ENCODE results near the gene TRIM52. TPM values are rescaled to one million over a fixed set of nuclear protein-coding genes. Genes with fewer than 3 reads are reported as not detected.

TRIM52 gene
- total and polyA plus RNA-seq, 2 of the 13 experiments (the other 11 are each of a cell fraction or from before 2014, with no cell fraction given): 7.2 to 11.6 TPM

GRCh38 chr5:181260720-181261319, at the start of gene TRIM52 (continued):
- TF ChIP-seq ZHX1 (CRISPR knock-in tag; IDR thresholded peaks at IDR 0.05; ENCODE audit: low read depth) (peak; percentile 64), POGK (CRISPR knock-in tag; conservative IDR thresholded peaks at IDR 0.05) (peak; percentile 60; the same call in 1 of the 2 replicates), ZBTB3 (CRISPR knock-in tag; IDR thresholded peaks at IDR 0.05; ENCODE audit: borderline replicate concordance, low read depth) (0 out of 2 replicates have a peak, but pooled peaks have one; percentile 56), HNF1B (CRISPR knock-in tag; IDR thresholded peaks at IDR 0.05) (peak; percentile 80), ZNF713 (CRISPR knock-in tag; IDR thresholded peaks at IDR 0.05) (no peak), ZFP36L2 (CRISPR knock-in tag; IDR thresholded peaks at IDR 0.05) (no peak; the same call in 1 of the 2 replicates), DDIT3 (CRISPR knock-in tag; IDR thresholded peaks at IDR 0.05) (no peak), THYN1 (CRISPR knock-in tag; IDR thresholded peaks at IDR 0.05; ENCODE audit: borderline replicate concordance, low read depth) (no peak), ZNF317 (CRISPR knock-in tag; IDR thresholded peaks at IDR 0.05) (no peak), YY1 (IDR thresholded peaks at IDR 0.05; ENCODE audit: insufficient read depth, insufficient replicate concordance, low read depth, low read length) (peak; percentile 78), HNRNPUL1 (IDR thresholded peaks at IDR 0.05; ENCODE audit: low read depth, low read length) (no peak), ZNF382 (CRISPR knock-in tag; IDR thresholded peaks at IDR 0.05; ENCODE audit: borderline replicate concordance) (no peak), SPEN (CRISPR knock-in tag; IDR thresholded peaks at IDR 0.05; ENCODE audit: low read depth) (peak; percentile 93), ZNF800 (CRISPR knock-in tag; IDR thresholded peaks at IDR 0.05) (no peak), ZKSCAN8 (CRISPR knock-in tag; IDR thresholded peaks at IDR 0.05; ENCODE audit: borderline replicate concordance) (no peak), ZNF770 (CRISPR knock-in tag; IDR thresholded peaks at IDR 0.05) (no peak)

Data from HepG2 (cell line).